Measurements from ENCODE around the gene XYLT1.

XYLT1 gene

GRCh38 chr16:17235147-17235815, 235.5 kb downstream of the XYLT1 start:
- DNase-seq (ENCODE audit: low read depth in 4 of 4, low spot score in 1 of 4), result no peak

- DNase-seq (ENCODE audit: low read depth in 4 of 4, low spot score in 1 of 4), result no peak
Observed at GRCh38 chr16:17233318-17234002, 237.3 kb downstream of the XYLT1 start.

- no peak for DNase-seq (ENCODE audit: low read depth in 4 of 4, low spot score in 1 of 4)
Observed at GRCh38 chr16:17232487-17232886, 238.3 kb downstream of the XYLT1 start.

DNA sequence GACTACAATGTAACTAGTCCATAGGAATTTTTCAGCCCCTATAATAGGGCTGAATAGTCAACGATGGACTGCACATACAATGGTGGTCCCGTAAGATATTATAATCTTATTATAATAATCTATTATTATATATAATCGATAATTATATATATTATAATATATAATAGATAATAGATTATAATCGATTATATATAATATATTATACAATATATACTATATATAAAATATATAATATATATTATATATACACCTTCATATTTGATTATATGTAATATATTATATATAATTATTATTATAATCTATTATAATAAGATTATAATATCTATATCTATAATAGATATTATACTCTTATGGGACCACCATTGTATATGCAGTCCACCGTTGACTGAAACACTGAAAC, 238.8 kb downstream of the XYLT1 start:
- no peak for DNase-seq (ENCODE audit: low read depth in 4 of 4, low spot score in 1 of 4)

DNA sequence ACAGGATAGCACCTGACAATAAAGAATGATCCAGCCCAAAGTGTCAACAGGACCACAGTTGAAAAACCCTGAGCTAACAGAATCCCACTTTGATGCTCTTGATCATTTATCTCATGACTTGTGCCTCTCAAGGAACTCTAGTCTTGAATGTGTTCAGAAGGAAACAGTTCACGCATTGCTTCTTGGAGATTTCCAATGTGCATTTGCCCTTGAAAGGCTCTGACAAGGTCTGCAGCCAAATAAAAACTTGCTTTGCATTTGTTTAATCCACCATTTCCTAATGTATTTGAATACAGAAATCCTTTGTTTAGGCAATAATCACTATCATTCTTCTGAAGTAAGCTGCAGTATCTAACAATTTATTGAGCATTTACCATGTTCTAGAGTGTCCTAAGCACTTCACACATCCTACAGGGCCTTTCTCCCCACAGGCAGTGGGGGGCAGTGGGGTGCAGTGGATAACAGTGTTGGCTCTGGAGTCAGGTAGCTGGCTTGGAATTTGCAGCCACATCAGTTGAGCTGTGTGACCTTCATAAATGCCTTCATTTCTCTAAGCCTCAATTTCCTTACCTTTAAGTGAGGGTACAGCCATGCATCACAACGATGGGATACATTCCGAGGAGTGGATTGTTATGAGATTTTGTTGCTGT, 239.7 kb downstream of the XYLT1 start:
- DNase-seq (ENCODE audit: low read depth in 4 of 4, low spot score in 1 of 4), result no peak

GRCh38 chr16:17229766-17230165, 241.0 kb downstream of the XYLT1 start:
- DNase-seq (ENCODE audit: low read depth in 4 of 4, low spot score in 1 of 4), result no peak

GRCh38 chr16:17229131-17229530, 241.6 kb downstream of the XYLT1 start:
- no peak for DNase-seq (ENCODE audit: low read depth in 4 of 4, low spot score in 1 of 4)

DNA sequence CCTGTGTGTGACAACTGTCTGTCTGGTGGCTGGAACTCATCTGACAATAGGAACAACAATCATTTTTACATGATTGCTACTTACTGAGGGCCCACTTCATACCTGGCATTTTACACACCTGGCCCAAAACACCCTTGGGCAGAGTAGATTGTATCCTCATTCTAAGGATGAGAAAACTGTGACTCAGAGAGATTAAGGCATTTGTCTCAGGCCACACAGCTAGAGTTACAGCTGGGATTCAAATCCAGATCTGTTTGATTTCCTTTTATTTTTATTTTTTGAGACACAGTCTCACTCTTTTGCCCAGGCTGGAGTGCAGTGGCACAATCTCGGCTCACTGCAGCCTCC, 242.1 kb downstream of the XYLT1 start:
- DNase-seq (ENCODE audit: low read depth in 4 of 4, low spot score in 1 of 4), result no peak

DNA sequence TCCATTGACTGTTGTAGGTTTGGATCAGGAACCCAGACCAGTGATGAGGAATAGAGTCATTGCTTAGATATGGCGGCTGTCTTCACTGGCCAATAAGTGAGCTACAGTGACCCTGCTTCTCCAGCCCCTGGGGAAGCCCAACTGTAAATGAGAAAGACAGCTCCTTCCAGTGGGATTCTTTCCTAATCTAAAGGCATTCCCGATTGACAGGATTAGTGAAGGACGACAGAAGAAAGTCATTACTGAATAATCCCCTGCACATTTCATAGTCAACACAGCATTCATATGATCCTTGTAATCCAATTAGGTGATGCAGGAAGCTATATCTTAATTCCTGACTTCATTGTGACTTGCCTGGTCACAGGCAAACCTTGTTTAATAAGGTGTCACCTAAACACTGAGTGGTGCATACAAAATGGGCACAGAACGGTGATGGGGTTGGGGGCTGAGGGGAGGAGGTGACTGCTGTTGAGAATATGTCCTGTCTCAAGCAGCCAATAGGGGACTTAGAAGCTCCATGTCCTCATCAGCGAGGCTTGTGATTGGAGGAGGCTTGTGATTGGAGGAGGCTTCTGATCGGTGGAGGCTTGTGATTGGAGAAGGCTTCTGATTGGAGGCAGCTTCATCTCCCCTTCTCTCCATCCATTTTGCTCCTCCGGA, 242.6 kb downstream of the XYLT1 start:
- no peak for DNase-seq (ENCODE audit: low read depth in 4 of 4, low spot score in 1 of 4)

DNA sequence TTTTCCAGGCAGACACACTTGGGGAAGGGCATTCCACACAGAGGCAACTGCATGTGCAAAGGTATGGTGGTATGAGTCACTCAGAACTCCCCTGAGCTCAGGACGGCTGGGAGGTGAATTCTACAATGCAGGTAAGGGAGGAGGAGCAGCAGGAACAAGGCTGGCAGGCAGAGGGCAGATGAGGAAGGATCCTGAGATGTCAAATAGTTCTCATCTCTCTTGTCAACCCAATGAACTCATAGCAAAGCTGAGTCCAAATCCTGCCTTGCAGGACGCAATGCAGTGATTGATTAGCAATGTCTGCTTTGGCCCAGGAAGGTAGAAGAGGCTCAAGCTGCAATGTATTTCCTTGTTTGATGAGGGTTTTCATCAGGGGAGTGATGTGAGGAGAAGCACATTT, 243.5 kb downstream of the XYLT1 start:
- DNase-seq (ENCODE audit: low read depth in 4 of 4, low spot score in 1 of 4), result no peak

GRCh38 chr16:17225541-17225940, 245.2 kb downstream of the XYLT1 start:
- no peak for DNase-seq (ENCODE audit: low read depth in 4 of 4, low spot score in 1 of 4)

- no peak for DNase-seq (ENCODE audit: low read depth in 4 of 4, low spot score in 1 of 4)
Observed at GRCh38 chr16:17224879-17225281, 245.9 kb downstream of the XYLT1 start.

DNA sequence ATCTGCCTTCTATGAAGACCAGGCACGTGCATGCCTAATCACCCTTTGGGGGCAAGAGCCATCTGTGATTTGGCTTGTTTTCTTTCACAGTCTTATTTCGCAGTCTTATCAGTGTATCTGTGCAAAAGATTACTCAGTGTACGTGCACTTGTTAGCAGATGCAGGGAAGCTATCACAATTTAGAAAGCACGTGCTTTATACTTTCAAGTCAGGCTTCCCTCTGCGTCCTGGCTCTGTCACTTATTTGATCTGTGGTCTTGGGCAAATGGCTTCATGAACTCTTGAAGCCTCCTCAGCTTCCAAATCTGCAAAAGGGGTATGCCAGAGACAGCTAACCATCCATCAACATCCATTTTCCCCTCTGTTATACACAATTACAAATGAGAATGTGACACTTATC, 246.4 kb downstream of the XYLT1 start:
- no peak for DNase-seq (ENCODE audit: low read depth in 4 of 4, low spot score in 1 of 4)

- no peak for DNase-seq (ENCODE audit: low read depth in 4 of 4, low spot score in 1 of 4)
Observed at GRCh38 chr16:17223576-17223975, 247.2 kb downstream of the XYLT1 start.

- DNase-seq (ENCODE audit: low read depth in 4 of 4, low spot score in 1 of 4), result no peak
Observed at GRCh38 chr16:17222871-17223401, 247.8 kb downstream of the XYLT1 start.

DNA sequence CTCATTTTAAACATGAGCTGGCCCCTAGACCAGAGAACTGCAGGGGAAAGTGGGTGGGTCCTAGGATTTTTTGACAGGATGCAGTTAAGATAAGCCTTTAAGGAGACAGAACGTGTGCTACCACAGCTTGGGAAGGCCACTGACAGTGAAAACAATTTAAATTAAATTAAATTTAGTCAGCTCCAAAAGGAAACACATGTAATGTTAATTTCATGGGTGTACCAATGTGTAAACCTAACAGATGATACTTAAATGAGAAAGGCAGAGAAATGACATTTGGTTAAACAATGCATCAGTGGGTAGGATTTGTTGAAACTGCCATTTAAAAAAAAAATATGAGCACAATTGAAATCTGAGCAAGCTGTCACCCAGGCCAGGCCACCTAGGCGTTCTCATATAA, 250.8 kb downstream of the XYLT1 start:
- no peak for DNase-seq (ENCODE audit: low read depth in 4 of 4, low spot score in 1 of 4)

GRCh38 chr16:17215936-17216335, 254.8 kb downstream of the XYLT1 start:
- DNase-seq (ENCODE audit: low read depth in 4 of 4, low spot score in 1 of 4), result no peak

- no peak for DNase-seq (ENCODE audit: low read depth in 4 of 4, low spot score in 1 of 4)
Observed at GRCh38 chr16:17215306-17215705, 255.5 kb downstream of the XYLT1 start.

DNA sequence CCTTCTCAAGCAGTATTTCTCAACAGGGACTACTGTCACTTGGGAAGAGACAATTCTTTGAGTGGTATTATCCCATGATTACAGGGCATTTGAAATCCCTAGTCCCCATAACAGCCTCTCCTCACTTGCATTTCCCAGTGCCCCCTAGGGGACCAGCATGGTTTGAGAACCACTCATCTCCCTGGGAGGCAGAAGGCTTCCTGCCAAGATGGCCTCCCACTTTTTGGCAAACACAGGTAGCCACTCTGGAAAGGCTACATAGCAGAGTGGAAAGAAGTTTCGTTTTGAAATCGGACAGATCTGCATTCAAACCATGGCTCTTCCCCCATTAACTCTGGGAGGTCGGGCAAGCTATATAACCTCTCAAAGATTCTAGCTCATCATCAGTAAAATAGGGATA, 256.8 kb downstream of the XYLT1 start:
- no peak for DNase-seq (ENCODE audit: low read depth in 4 of 4, low spot score in 1 of 4)

GRCh38 chr16:17213025-17213424, 257.7 kb downstream of the XYLT1 start:
- no peak for DNase-seq (ENCODE audit: low read depth in 4 of 4, low spot score in 1 of 4)

DNA sequence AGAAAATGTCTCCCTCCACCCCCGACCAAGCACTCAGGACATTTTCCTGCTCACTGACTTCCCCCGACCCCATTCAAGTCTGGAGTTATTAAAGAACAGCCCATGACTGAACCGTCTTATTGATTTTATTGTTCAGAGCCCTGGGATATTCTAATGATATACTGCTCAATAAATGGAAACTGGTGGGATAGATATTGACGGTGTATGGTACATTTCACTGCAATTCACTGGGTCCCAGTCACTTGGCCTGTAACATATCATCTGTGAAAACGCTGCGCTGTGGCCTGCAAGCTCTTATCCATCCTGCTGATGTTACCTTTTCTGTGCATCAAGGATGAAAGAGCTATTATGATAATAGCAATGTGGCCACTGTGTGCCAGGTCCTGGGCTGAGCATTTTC, 258.2 kb downstream of the XYLT1 start:
- DNase-seq (ENCODE audit: low read depth in 4 of 4, low spot score in 1 of 4), result no peak

- DNase-seq (ENCODE audit: low read depth in 4 of 4, low spot score in 1 of 4), result peak in 2 of 4 experiments; percentile 2 to 10
Observed at GRCh38 chr16:17211797-17212196, 259.0 kb downstream of the XYLT1 start.
